OCI-LY3 (cell line): ENCODE results near the gene RNF113A.
"Not testable (repeated sequence)": the region's sequence is repeated elsewhere in the genome, so short reads cannot be mapped to it uniquely, and the experiment has no call there.

Source experiments
- H2AFZ ChIP-seq: fragments of 200-600, 300-600 bp; shearing (Covaris generic); 2 replicates; pipeline ENCODE4 v1.6.0; 2014; ENCODE audit warnings: antibody characterized with exemption, low read depth, low read length
- H3K27ac ChIP-seq: fragments of 200-600, 300-600 bp; sonication (generic); 2 replicates; pipeline ENCODE4 v1.5.1; 2014; ENCODE audit warnings: mild to moderate bottlenecking, low read length, moderate library complexity, mixed read lengths
- H3K27me3 ChIP-seq: fragments of 200-600, 300-600 bp; sonication (generic); 2 replicates; pipeline ENCODE4 v1.6.1; 2014; ENCODE audit warnings: low read depth, low read length, mixed read lengths
- H3K36me3 ChIP-seq: fragments of 200-600, 300-600 bp; sonication (generic); replicated peaks from 2 replicates; pipeline ENCODE3; 2014; ENCODE audit warnings: low read depth, low read length, mixed read lengths
- H3K4me1 ChIP-seq: fragments of 300-600, 200-600 bp; sonication (generic); 2 replicates; pipeline ENCODE4 v1.6.1; 2014; ENCODE audit warnings: low read length, mixed read lengths
- H3K4me2 ChIP-seq: fragments of 200-600, 300-600 bp; sonication (generic); 2 replicates; pipeline ENCODE4 v1.6.1; 2014; ENCODE audit warnings: low read length, mixed read lengths
- H3K4me3 ChIP-seq: fragments of 300-600, 200-600 bp; sonication (generic); 2 replicates; pipeline ENCODE4 v1.5.1; 2014; ENCODE audit warnings: antibody characterized with exemption, mild to moderate bottlenecking, low read length, moderate library complexity
- H3K79me2 ChIP-seq: fragments of 300-600, 200-600 bp; shearing (Covaris generic); 2 replicates; pipeline ENCODE4 v1.6.1; 2014; ENCODE audit warnings: mild to moderate bottlenecking, low read length, mixed read lengths
- H3K9ac ChIP-seq: fragments of 300-600, 200-600 bp; shearing (Covaris generic); 2 replicates; pipeline ENCODE4 v1.6.0; 2014; ENCODE audit warnings: mild to moderate bottlenecking, low read length, moderate library complexity
- H3K9me3 ChIP-seq: fragments of 200-600, 300-600 bp; shearing (Covaris generic); 2 replicates; pipeline ENCODE4 v1.6.1; 2014; ENCODE audit warnings: low read length, mixed read lengths; ENCODE audit not compliant: insufficient read depth
- H4K20me1 ChIP-seq: fragments of 200-600, 300-600 bp; sonication (generic); 2 replicates; pipeline ENCODE4 v1.6.1; 2016; ENCODE audit warnings: low read length, mixed read lengths; ENCODE audit not compliant: insufficient read depth
- CTCF ChIP-seq: fragments of 200-600, 300-600 bp; sonication (generic); IDR thresholded peaks from 2 replicates; pipeline ENCODE4 v1.5.1; 2014; ENCODE audit warnings: antibody characterized with exemption, low read length, low read depth
- EZH2phosphoT487 ChIP-seq: fragments of 200-600 bp; shearing (Covaris generic); IDR thresholded peaks from 2 replicates; pipeline ENCODE4 v1.6.1; 2018; ENCODE audit warnings: antibody characterized with exemption, mixed run types, low read depth

RNF113A gene

GRCh38 chrX:119826399-119826959, 45.1 kb downstream of the RNF113A start:
- H3K4me3 ChIP-seq, result no peak overlapping the region
- no peaks in the 10 kb centered on the region for H3K27me3 ChIP-seq
- H3K79me2 ChIP-seq, result no peaks in the 10 kb centered on the region
- no peak overlapping the region for H3K9ac ChIP-seq
- no peak overlapping the region for H2AFZ ChIP-seq
- peaks cover 10% of the 10 kb centered on the region for H3K4me1 ChIP-seq
- no peaks in the 10 kb centered on the region for H3K9me3 ChIP-seq
- no peak overlapping the region for H3K4me2 ChIP-seq
- no peaks in the 10 kb centered on the region for H4K20me1 ChIP-seq
- no peak for TF ChIP-seq CTCF
- TF ChIP-seq EZH2phosphoT487, result no peak
- H3K27ac ChIP-seq, result no peak overlapping the region
- H3K36me3 ChIP-seq, result no peaks in the 10 kb centered on the region

- not testable (repeated sequence) for H3K9ac ChIP-seq, H3K27ac ChIP-seq, H3K4me3 ChIP-seq, H3K4me2 ChIP-seq, H3K27me3 ChIP-seq, H3K79me2 ChIP-seq, H3K4me1 ChIP-seq, H4K20me1 ChIP-seq, H3K36me3 ChIP-seq, H3K9me3 ChIP-seq, H2AFZ ChIP-seq
Measured at GRCh38 chrX:119824221-119824620, 47.3 kb downstream of the RNF113A start.

- H3K4me2 ChIP-seq, H3K27ac ChIP-seq, H3K9ac ChIP-seq: not testable (repeated sequence)
Measured at GRCh38 chrX:119821703-119822102, 49.8 kb downstream of the RNF113A start.

More at GRCh38 chrX:119821703-119822102, 49.8 kb downstream of the RNF113A start:
- H3K4me1 ChIP-seq, H3K9me3 ChIP-seq, H3K79me2 ChIP-seq, H3K4me3 ChIP-seq, H3K36me3 ChIP-seq, H3K27me3 ChIP-seq, H4K20me1 ChIP-seq, H2AFZ ChIP-seq: not testable (repeated sequence)
